Forelimb muscle (tissue), 1 donor: ENCODE measurements around the gene MYPN. TPM values are rescaled to one million over a fixed set of nuclear protein-coding genes. Genes with fewer than 3 reads are reported as not detected.
"Not testable (repeated sequence)": the region's sequence is repeated elsewhere in the genome, so short reads cannot be mapped to it uniquely, and the experiment has no call there.

Source experiments
- DNase-seq: peaks from one replicate; pipeline ENCODE4 v3.0.0-alpha.2; 2013; ENCODE audit warnings: low read depth
- polyA plus RNA-seq: library from polyadenylated mRNA; unstranded; fragments of 120-200 nt; gene quantifications from one replicate; pipeline ENCODE4 v1.2.1, GENCODE V29; 2013; ENCODE audit not compliant: insufficient read length

MYPN gene
- polyA plus RNA-seq, 1 donor: 93.8 TPM

- no peak for DNase-seq
Observed at GRCh38 chr10:68135922-68136792, 26.9 kb downstream of the MYPN start.

GRCh38 chr10:68137171-68137570 is 27.9 kb downstream of the MYPN start:
- DNase-seq: no peak

DNA sequence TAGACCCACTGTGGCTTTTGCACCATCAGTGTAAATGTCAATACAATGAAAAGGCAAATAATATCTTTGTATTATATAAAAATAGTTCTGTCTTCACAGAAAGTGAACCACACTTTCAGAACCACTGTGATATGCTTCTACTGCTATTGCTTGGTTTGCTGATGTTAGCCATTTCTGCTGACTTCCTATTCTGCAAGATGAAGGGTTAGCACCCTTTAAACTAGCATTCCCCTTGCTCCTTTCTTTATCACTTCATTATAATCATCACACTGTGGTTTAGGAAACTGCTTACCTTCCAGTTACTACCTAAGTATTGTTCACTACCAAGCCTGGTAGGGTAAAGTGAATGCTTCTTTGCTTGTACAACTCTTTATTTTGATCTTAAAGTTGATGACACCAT is 29.2 kb downstream of the MYPN start:
- no peak for DNase-seq

- DNase-seq: no peak
Observed at GRCh38 chr10:68139448-68140272, 30.4 kb downstream of the MYPN start.

DNA sequence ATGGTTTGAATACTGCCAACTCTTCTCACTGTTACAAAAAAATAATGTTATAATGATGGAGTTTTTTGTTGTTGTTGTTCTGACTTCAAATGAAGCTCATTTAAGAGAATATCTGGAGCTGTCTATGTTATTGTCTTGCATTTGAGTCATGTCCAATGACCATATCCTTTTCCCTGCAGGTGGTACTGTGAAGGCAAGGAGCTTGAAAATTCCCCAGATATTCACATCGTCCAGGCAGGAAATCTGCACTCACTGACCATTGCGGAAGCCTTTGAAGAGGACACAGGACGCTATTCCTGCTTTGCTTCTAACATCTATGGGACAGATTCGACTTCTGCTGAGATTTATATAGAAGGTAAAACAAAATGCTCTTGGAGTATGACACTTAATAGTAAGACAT is 33.5 kb downstream of the MYPN start:
- no peak for DNase-seq

- no peak for DNase-seq
Observed at GRCh38 chr10:68144709-68145108, 35.4 kb downstream of the MYPN start.

- DNase-seq: no peak
Observed at GRCh38 chr10:68145705-68146104, 36.4 kb downstream of the MYPN start.

GRCh38 chr10:68146133-68146532 is 36.8 kb downstream of the MYPN start:
- no peak for DNase-seq

GRCh38 chr10:68151453-68151852 is 42.2 kb downstream of the MYPN start:
- no peak for DNase-seq

- DNase-seq: no peak
Observed at GRCh38 chr10:68153473-68154210, 44.4 kb downstream of the MYPN start.

- DNase-seq: peak; percentile 59
Observed at GRCh38 chr10:68154211-68154497, 44.9 kb downstream of the MYPN start.

- DNase-seq: no peak
Observed at GRCh38 chr10:68155615-68156210, 46.4 kb downstream of the MYPN start.

DNA sequence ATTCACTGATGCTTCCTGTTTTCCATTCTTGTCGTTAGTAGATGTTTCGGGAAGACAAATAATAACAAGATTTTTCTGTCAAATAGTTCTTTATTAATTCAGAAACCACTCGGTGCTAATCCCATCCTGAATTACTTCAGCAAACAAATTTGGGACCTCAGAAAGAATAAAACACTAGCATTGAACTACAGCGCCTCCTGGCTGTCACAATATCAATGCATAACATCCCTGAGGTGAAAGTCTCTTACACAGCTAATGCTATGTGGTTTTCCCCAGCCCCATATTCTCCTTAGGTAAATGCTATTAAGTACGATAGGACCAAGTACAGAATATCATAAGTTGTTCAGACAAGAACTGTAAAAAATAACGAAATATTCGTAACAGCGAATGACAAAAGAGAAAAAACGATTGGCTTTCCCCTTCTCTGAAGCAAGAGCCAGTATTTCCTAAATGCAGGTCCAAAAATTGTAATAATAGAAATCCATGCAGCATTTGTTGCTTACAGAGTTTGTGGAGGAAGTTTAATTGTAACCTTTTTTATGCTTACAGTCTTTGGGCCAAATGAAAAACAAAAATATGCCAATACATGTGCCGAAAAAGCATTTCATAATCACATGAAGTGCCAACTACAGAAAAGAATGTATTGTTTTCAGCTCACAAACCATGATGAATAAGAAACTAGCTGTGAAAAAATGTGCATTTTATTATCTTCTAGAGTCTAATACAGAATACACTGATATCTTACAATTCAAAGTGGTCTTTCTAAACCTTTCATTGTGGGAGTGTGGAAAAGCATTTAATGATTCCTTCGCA is 47.3 kb downstream of the MYPN start:
- peak; percentile 60 for DNase-seq

DNA sequence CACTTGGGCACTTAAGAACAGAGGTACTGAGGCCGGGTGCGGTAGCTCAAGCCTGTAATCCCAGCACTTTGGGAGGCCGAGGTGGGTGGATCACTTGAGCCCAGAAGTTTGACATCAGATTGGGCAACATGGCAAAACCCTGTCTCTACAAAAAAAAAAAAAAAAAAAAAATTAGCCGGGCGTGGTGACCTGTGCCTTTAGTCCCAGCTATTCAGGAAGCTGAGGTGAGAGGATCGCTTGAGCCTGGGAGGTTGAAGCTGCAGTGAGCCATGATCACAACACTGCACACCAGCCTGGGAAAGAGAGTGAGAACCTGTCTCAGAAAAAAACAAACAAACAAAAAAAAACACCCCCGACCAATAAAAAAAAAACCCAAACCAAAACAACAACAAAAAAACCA is 48.2 kb downstream of the MYPN start:
- DNase-seq: not testable (repeated sequence)

DNA sequence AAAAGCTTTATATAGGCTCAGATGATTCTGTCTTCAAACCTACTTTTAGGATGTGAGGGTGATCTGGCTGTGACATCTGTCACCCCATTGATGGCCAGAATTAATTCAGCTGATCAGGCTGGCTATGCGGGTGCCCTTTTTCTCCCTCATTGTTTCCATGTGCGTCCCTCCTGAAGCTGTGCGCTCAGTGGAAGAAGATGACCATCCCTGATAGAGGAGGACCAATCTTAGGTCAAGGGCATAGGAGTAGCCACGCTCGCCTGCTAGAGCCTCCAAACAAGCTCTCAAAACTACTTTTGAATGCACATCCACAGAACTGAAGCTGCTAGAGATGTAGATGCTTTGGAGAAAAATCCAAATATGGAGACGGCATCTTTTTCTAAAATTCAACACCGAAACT is 48.7 kb downstream of the MYPN start:
- no peak for DNase-seq

GRCh38 chr10:68163735-68164134 is 54.4 kb downstream of the MYPN start:
- no peak for DNase-seq

DNA sequence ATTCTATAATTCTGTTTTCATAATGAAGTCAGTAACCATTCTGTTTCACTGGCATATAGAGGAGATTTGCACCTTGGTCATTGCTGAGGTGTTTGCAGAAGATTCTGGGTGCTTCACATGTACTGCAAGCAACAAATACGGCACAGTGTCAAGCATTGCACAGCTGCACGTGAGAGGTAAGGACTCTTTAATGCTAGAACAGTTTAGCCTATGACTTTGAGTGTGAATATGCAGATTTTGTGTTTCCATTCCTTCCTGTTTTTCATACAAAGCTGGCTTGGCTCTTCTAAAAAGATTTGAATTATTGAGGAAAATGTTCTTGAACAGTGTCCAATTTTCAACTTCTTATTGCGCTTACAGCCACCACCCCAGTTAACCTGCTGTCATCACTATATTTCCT is 56.4 kb downstream of the MYPN start:
- no peak for DNase-seq

- DNase-seq: no peak
Observed at GRCh38 chr10:68166871-68167585, 57.7 kb downstream of the MYPN start.

- no peak for DNase-seq
Observed at GRCh38 chr10:68167586-68168189, 58.4 kb downstream of the MYPN start.

GRCh38 chr10:68171539-68172080 is 62.3 kb downstream of the MYPN start:
- DNase-seq: no peak
